H1 (cell line): ENCODE measurements around the gene CDH26. TPM values are rescaled to one million over a fixed set of nuclear protein-coding genes. Genes with fewer than 3 reads are reported as not detected.

Experiments
- CTCF ChIA-PET: fragments of 300-600 bp; sonication (Branson Sonifier 250); formaldehyde crosslinking; loops from one replicate; lab custom pipeline; 2021; ENCODE audit not compliant: partially characterized antibody; lab: Charles Lee
- POLR2A ChIA-PET: fragments of 300-600 bp; sonication (Branson Sonifier 250); formaldehyde crosslinking; loops from one replicate; lab custom pipeline; 2021; ENCODE audit warnings: inconsistent platforms; ENCODE audit not compliant: partially characterized antibody; lab: Charles Lee
- DNase-seq, 2 experiments: peaks; one replicate each; pipeline versions ENCODE4 v3.0.0 to v3.0.0-alpha.2; 2010 to 2022; ENCODE audit warnings: low spot score in 2 of 2, low read depth in 1 of 2, mixed read lengths in 1 of 2
- FAIRE-seq: peaks from 2 replicates; lab custom pipeline; 2011; peaks lifted over from hg19 to GRCh38; lab: Jason Lieb, UNC
- H2AFZ ChIP-seq: 2 replicates; pipeline ENCODE4 v1.8.1; 2012; ENCODE audit warnings: low read length, inconsistent platforms
- H2AK5ac ChIP-seq: 2 replicates; pipeline ENCODE4 v1.6.1; 2013; ENCODE audit warnings: low read depth, low read length
- H2BK120ac ChIP-seq: replicated peaks from 2 replicates; pipeline ENCODE3; 2013; ENCODE audit warnings: low read depth, low read length, inconsistent platforms
- H2BK12ac ChIP-seq: 2 replicates; pipeline ENCODE4 v1.6.1; 2013; ENCODE audit warnings: low read depth, low read length
- H2BK15ac ChIP-seq: 2 replicates; pipeline ENCODE4 v1.6.1; 2013; ENCODE audit warnings: low read length
- H2BK20ac ChIP-seq: 2 replicates; pipeline ENCODE4 v1.6.1; 2013; ENCODE audit warnings: low read length
- H2BK5ac ChIP-seq: 2 replicates; pipeline ENCODE4 v1.6.1; 2013; ENCODE audit warnings: low read depth, low read length
- H3K14ac ChIP-seq: 2 replicates; pipeline ENCODE4 v1.6.1; 2013; ENCODE audit warnings: inconsistent platforms; ENCODE audit not compliant: insufficient read length
- H3K18ac ChIP-seq: 2 replicates; pipeline ENCODE4 v1.6.1; 2013; ENCODE audit warnings: low read length; ENCODE audit errors: extremely low read depth
- H3K23ac ChIP-seq: 2 replicates; pipeline ENCODE4 v1.6.1; 2013; ENCODE audit warnings: inconsistent platforms; ENCODE audit not compliant: insufficient read length
- H3K23me2 ChIP-seq: 2 replicates; pipeline ENCODE4 v1.6.1; 2013; ENCODE audit warnings: low read depth, low read length
- H3K27ac ChIP-seq: 2 replicates; pipeline ENCODE4 v1.6.1; 2011; ENCODE audit warnings: low read depth, low read length, inconsistent platforms
- H3K27me3 ChIP-seq, 4 experiments: replicated peaks in 1 of 4; 1 replicate in 1 of 4; 2 replicates in 3 of 4; pipeline versions ENCODE4 v1.6.1 to v1.8.1; 2011 to 2013; ENCODE audit warnings: low read length in 3 of 4, mild to moderate bottlenecking in 3 of 4, inconsistent platforms in 2 of 4, mixed read lengths in 2 of 4, moderate library complexity in 1 of 4; ENCODE audit not compliant: control insufficient read depth in 3 of 4, insufficient read depth in 3 of 4; ENCODE audit errors: extremely low read depth in 1 of 4
- H3K36me3 ChIP-seq, 4 experiments: 2 replicates each; pipeline versions ENCODE4 v1.6.1 to v1.8.1; 2011 to 2013; ENCODE audit warnings: mild to moderate bottlenecking in 4 of 4, low read length in 3 of 4, moderate library complexity in 2 of 4, control low read depth in 1 of 4, inconsistent platforms in 1 of 4; ENCODE audit not compliant: insufficient read depth in 4 of 4, control insufficient read depth in 2 of 4
- H3K4ac ChIP-seq: replicated peaks from 2 replicates; pipeline ENCODE3; 2013; ENCODE audit warnings: low read length, low read depth, mixed read lengths, inconsistent platforms; ENCODE audit not compliant: insufficient read length
- H3K4me1 ChIP-seq, 4 experiments: replicated peaks in 1 of 4; 1 replicate in 1 of 4; 2 replicates in 3 of 4; pipeline versions ENCODE4 v1.6.1 to v1.8.1; 2011 to 2013; ENCODE audit warnings: low read length in 3 of 4, inconsistent platforms in 2 of 4, mixed read lengths in 1 of 4; ENCODE audit not compliant: insufficient read depth in 4 of 4, control insufficient read depth in 3 of 4
- H3K4me2 ChIP-seq, 2 experiments: 2 replicates each; pipeline versions ENCODE4 v1.6.1 to v1.8.1; 2011 to 2013; ENCODE audit warnings: low read depth in 2 of 2, low read length in 2 of 2, control low read depth in 1 of 2, inconsistent platforms in 1 of 2, mild to moderate bottlenecking in 1 of 2; ENCODE audit not compliant: insufficient read depth in 1 of 2
- H3K4me3 ChIP-seq, 4 experiments: fragments of 200-600, 300-600 bp in 1 of 4; sonication (generic), shearing (Covaris generic), sonication (Bioruptor Twin) in 1 of 4; 2 replicates each; pipeline versions ENCODE4 v1.5.1 to v1.8.1; 2011 to 2016; ENCODE audit warnings: low read length in 4 of 4, low read depth in 3 of 4, control low read depth in 2 of 4, inconsistent platforms in 2 of 4, mild to moderate bottlenecking in 2 of 4, mixed read lengths in 1 of 4, moderate library complexity in 1 of 4; ENCODE audit not compliant: insufficient read depth in 2 of 4; ENCODE audit errors: extremely low read depth in 1 of 4
- H3K56ac ChIP-seq: replicated peaks from 2 replicates; pipeline ENCODE3; 2013; ENCODE audit warnings: low read depth, mild to moderate bottlenecking, mixed read lengths, low read length, inconsistent platforms; ENCODE audit not compliant: insufficient read length
- H3K79me1 ChIP-seq: 2 replicates; pipeline ENCODE4 v1.6.1; 2013; ENCODE audit warnings: low read depth, low read length, control low read depth
- H3K79me2 ChIP-seq, 2 experiments: 2 replicates each; pipeline versions ENCODE4 v1.6.1 to v1.8.1; 2012 to 2013; ENCODE audit warnings: low read length in 2 of 2, mild to moderate bottlenecking in 2 of 2, inconsistent platforms in 1 of 2; ENCODE audit not compliant: insufficient read depth in 2 of 2, control insufficient read depth in 1 of 2
- H3K9ac ChIP-seq, 4 experiments: replicated peaks in 1 of 4; 1 replicate in 1 of 4; 2 replicates in 3 of 4; pipeline versions ENCODE4 v1.6.1 to v1.8.1; 2011 to 2013; ENCODE audit warnings: low read depth in 3 of 4, low read length in 3 of 4, control low read depth in 2 of 4, mild to moderate bottlenecking in 2 of 4, moderate library complexity in 2 of 4, inconsistent platforms in 1 of 4; ENCODE audit errors: extremely low read depth in 1 of 4
- H3K9me3 ChIP-seq, 2 experiments: 2 replicates each; pipeline versions ENCODE4 v1.6.1 to v1.8.1; 2012 to 2013; ENCODE audit warnings: mild to moderate bottlenecking in 2 of 2, moderate library complexity in 2 of 2, control low read depth in 1 of 2, inconsistent platforms in 1 of 2, low read depth in 1 of 2, low read length in 1 of 2, mixed read lengths in 1 of 2; ENCODE audit not compliant: insufficient read depth in 2 of 2
- H4K20me1 ChIP-seq, 2 experiments: replicated peaks in 1 of 2; 2 replicates each; pipeline versions ENCODE3 to v1.8.1; 2011 to 2013; ENCODE audit warnings: inconsistent platforms in 2 of 2, low read length in 2 of 2, mild to moderate bottlenecking in 1 of 2; ENCODE audit not compliant: insufficient read depth in 2 of 2, control insufficient read depth in 1 of 2
- H4K5ac ChIP-seq: 2 replicates; pipeline ENCODE4 v1.6.1; 2013; ENCODE audit warnings: low read length, low read depth, mixed read lengths, inconsistent platforms; ENCODE audit not compliant: insufficient read length
- H4K8ac ChIP-seq: 2 replicates; pipeline ENCODE4 v1.8.0; 2013; ENCODE audit warnings: mild to moderate bottlenecking, moderate library complexity, low read length, inconsistent platforms; ENCODE audit not compliant: insufficient read depth; ENCODE audit errors: extremely low read depth
- H4K91ac ChIP-seq: replicated peaks from 2 replicates; pipeline ENCODE3; 2013; ENCODE audit warnings: low read length, mixed read lengths, inconsistent platforms; ENCODE audit not compliant: insufficient read length
- CTCF ChIP-seq, 3 experiments: IDR thresholded peaks; 1 replicate in 2 of 3; 2 replicates in 1 of 3; pipeline versions ENCODE4 v1.5.1 to v1.6.1; 2011; ENCODE audit warnings: low read length in 3 of 3, mild to moderate bottlenecking in 3 of 3, inconsistent platforms in 2 of 3, low read depth in 1 of 3, moderate library complexity in 1 of 3; ENCODE audit not compliant: insufficient read depth in 1 of 3; ENCODE audit errors: control extremely low read depth in 1 of 3
- TAF1 ChIP-seq: IDR thresholded peaks from 2 replicates; pipeline ENCODE4 v1.6.1; 2011; ENCODE audit warnings: mild to moderate bottlenecking, low read depth, low read length
- WGBS, 2 experiments: shearing (Covaris generic) in 1 of 2; methylation state at CpG; one replicate each; pipeline versions ENCODE4 v1.1.6 to v1.1.7; 2013 to 2015; ENCODE audit warnings: low lambda C conversion rate in 2 of 2, mixed read lengths in 2 of 2, inconsistent platforms in 1 of 2, low coverage in 1 of 2, missing lambda C conversion rate in 1 of 2; ENCODE audit not compliant: insufficient replicate concordance in 2 of 2, insufficient coverage in 1 of 2, insufficient read length in 1 of 2; ENCODE audit errors: extremely low coverage in 1 of 2, missing lambda C conversion rate in 1 of 2; 5-methylcytosine and 5-hydroxymethylcytosine counted together
- polyA plus RNA-seq, 7 experiments: library from polyadenylated mRNA; depleted of rRNA in 3 of 7; stranded (reverse) in 5 of 7; unstranded in 2 of 7; fragments of >200 nt in 5 of 7; fragments of 200-250 nt in 2 of 7; gene quantifications; 1 replicate in 5 of 7; 2 replicates in 1 of 7; 4 replicates in 1 of 7; pipeline versions ENCODE4 v1.2.1 to v1.2.3, GENCODE V29; 2011 to 2013; ENCODE audit warnings: missing spikeins in 2 of 7, mixed read lengths in 2 of 7
- total RNA-seq: library from RNA; stranded (reverse); fragmentation: NEBNext Ultra II Directional; extraction: Animal tissue kit (Norgen Biotek cat#: 25700); gene quantifications from 2 replicates; pipeline ENCODE4 v1.2.1, GENCODE V29; 2021

CDH26 gene
- total and polyA plus RNA-seq, 2 of the 8 experiments (the other 6 are each of a cell fraction or from before 2014, with no cell fraction given): 1.5 to 1.7 TPM

DNA sequence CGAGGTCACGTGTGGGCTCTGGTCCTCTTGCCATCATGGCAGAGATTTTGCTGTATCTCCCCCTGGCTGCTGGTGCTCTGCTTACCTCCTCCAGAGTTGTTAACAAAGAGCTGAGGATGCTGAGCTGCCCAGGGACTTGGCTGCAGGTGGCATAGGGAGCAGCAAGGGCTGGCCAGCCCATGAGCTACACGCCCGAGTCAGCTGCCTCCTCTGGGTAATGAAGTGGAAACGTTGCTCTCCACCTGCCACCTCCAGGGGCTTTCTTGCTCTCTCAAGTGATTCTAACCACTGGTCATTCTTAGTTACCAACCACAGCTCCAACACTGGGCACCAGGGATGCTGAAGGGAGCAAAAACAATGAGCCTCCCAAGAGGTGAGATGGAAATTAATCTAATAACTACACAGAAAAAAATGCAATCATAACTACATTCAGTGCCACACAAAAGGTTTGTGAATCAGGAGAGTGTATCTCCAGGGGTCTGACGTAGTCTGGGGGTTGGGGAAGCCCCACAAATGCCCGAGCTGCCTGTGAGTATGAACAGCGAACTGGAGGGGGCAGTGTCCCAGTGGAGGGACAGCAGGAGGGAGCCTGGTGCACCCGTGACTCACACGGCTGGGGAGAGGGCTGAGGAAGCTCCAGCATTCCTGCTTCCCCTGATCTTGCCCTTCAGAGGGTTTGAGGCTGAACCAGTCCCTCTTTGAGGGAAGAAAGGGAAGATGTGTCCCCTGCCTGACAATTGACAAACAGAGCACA, 78.7 kb downstream of the CDH26 start:
- no peaks in the 10 kb centered on the region for H3K9me3 ChIP-seq
- WGBS, 2 experiments: 86% methylated on average over 10 of the region's 10 CpGs; no CpG with 5 or more reads in 1 of the 2 experiments
- H3K27ac ChIP-seq: no peak overlapping the region
- H3K23me2 ChIP-seq: no peaks in the 10 kb centered on the region
- H2BK12ac ChIP-seq: peak overlapping the region; percentile 53; the same call in 1 of the 2 replicates
- ChIA-PET CTCF (interaction anchor here (0.6 to 2.3 kb wide), 13 partner anchors 10 to 386 kb away, joined by 3 to 11 read pairs (median 3); partner anchors contain the start of gene SYCP2), POLR2A (interaction anchor here (1.1 kb wide), 1 partner anchor 11 kb away, joined by 3 read pairs; no protein-coding TSS in a partner anchor)
- no peak overlapping the region for H4K5ac ChIP-seq
- no peak overlapping the region for H3K4me2 ChIP-seq
- H4K8ac ChIP-seq: peak overlapping the region; percentile 1; the same call in 1 of the 2 replicates
- 0 out of 2 replicates have a peak overlapping the region, but pooled peaks have one; percentile 24 for H2AK5ac ChIP-seq
- H3K36me3 ChIP-seq: no peaks in the 10 kb centered on the region
- no peak overlapping the region for H3K14ac ChIP-seq
- H3K18ac ChIP-seq: no peak overlapping the region
- no peak overlapping the region for H2BK15ac ChIP-seq
- no peak overlapping the region for H2BK5ac ChIP-seq
- H3K23ac ChIP-seq: no peak overlapping the region
- H3K79me1 ChIP-seq: no peaks in the 10 kb centered on the region
- H3K56ac ChIP-seq: no peak overlapping the region
- H3K4ac ChIP-seq: no peak overlapping the region
- no peaks in the 10 kb centered on the region for H3K4me1 ChIP-seq
- no peaks in the 10 kb centered on the region for H3K27me3 ChIP-seq
- H3K9ac ChIP-seq: no peak overlapping the region
- H4K20me1 ChIP-seq: no peaks in the 10 kb centered on the region
- no peaks in the 10 kb centered on the region for H3K79me2 ChIP-seq
- H2BK120ac ChIP-seq: no peak overlapping the region
- TF ChIP-seq CTCF (IDR thresholded peaks at IDR 0.05; ENCODE audit: control extremely low read depth in 1 of 3, insufficient read depth in 1 of 3, low read depth in 1 of 3, low read length in 3 of 3) (peak; percentile 17 to 41 (median 33); a peak in 2 of 4 replicates), TAF1 (no peak)
- DNase-seq: no peak
- H2AFZ ChIP-seq: no peak overlapping the region
- H4K91ac ChIP-seq: peak overlapping the region; percentile 13
- FAIRE-seq: no peak
- no peak overlapping the region for H3K4me3 ChIP-seq
- no peak overlapping the region for H2BK20ac ChIP-seq
